SK-N-SH treated with all-trans-retinoic acid at 6 μM for 48 hours (cell line): ENCODE data around the gene OR10J4.

Experiments
- ISL1 ChIP-seq: fragments of 250-450 bp; sonication (Bioruptor Pico); IDR thresholded peaks from 2 replicates; pipeline ENCODE4 v2.1.2; 2022; ENCODE audit warnings: mild to moderate bottlenecking, moderate library complexity
- PATZ1 ChIP-seq: fragments of 250-450 bp; sonication (Bioruptor Pico); IDR thresholded peaks from 2 replicates; pipeline ENCODE4 v1.8.0; 2020; ENCODE audit warnings: mild to moderate bottlenecking, moderate library complexity, borderline replicate concordance
- SNAI2 ChIP-seq: fragments of 250-450 bp; sonication (Bioruptor Pico); IDR thresholded peaks from 2 replicates; pipeline ENCODE4 v1.5.0; 2020; ENCODE audit warnings: mild to moderate bottlenecking, moderate library complexity
- ZFP3 ChIP-seq: fragments of 250-450 bp; sonication (Bioruptor Pico); IDR thresholded peaks from 2 replicates; pipeline ENCODE4 v1.5.0; 2020; ENCODE audit warnings: mild to moderate bottlenecking, moderate library complexity

GRCh38 chr1:159468321-159468720, 36.3 kb downstream of the OR10J4 start:
- TF ChIP-seq ISL1 = no peak
- no peak for TF ChIP-seq ZFP3 (CRISPR knock-in tag)
- TF ChIP-seq PATZ1 (CRISPR knock-in tag) = no peak
- no peak for TF ChIP-seq SNAI2
